Measurements from ENCODE around the gene C2orf76. TPM values are rescaled to one million over a fixed set of nuclear protein-coding genes. Genes with fewer than 3 reads are reported as not detected.

The C2orf76 gene
- total and polyA plus RNA-seq, 2 experiments from 2014 or later = 5.8 to 21.6 TPM

DNA sequence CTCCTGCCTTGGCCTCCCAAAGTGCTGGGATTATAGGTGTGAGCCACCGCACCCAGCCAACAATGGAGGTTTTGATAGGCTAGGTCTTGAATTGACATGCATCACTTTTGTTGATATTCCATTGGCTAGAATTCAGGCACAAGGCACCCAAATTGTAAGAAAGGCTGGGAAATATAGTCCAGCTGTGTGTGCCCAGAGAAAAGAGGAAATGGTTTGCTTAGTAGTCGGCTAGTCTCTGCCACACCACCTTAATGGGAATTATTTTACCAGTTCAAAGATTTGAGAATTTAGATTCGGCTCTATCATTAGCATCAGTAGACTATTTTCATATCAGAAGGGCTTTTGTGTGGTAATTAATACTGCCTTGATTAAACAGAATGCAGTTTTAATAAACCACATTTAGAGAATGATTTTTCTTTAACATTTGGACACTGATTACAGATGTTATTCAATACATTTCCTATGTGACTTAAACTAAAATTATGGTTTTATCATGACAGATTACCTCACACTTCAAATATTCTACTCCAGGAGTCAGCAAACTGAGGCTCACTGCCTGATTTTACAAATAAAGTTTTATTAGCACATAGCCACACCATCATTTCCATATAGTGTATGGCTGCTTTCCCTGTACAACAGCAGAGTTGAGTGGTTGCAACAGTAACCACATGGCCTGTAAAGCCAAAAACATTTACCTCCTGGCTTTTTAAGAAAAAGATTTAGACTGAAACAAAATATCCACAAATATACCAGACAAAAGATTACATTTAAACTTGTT, 27.5 kb upstream of the C2orf76 start:
- Mint-ChIP-seq H3K4me1 (peaks cover 18% of the 10 kb centered on the region), H3K9me3 (no peaks in the 10 kb centered on the region), H3K4me3 (no peak overlapping the region), H3K36me3 (ENCODE audit: low read depth) (no peaks in the 10 kb centered on the region; the same call in 2 of the 3 replicates), H3K27me3 (ENCODE audit: insufficient read depth, low read depth, poor library complexity) (peaks cover 10% of the 10 kb centered on the region), H3K27ac (no peak overlapping the region)
- Histone ChIP-seq H2AFZ (no peak overlapping the region), H4K20me1 (replicated peaks; ENCODE audit: insufficient read depth) (no peaks in the 10 kb centered on the region), H3K4me2 (no peak overlapping the region), H3K79me2 (replicated peaks; ENCODE audit: insufficient read depth) (no peaks in the 10 kb centered on the region), H3K4me1 (ENCODE audit: insufficient read depth) (0 out of 2 replicates have a peak, but pooled peaks cover 9% of the 10 kb centered on the region), H3K4me3 (no peak overlapping the region), H3K9me2 (ENCODE audit: insufficient read depth) (no peaks in the 10 kb centered on the region), H3K36me3 (ENCODE audit: insufficient read depth) (no peaks in the 10 kb centered on the region), H3K27ac (ENCODE audit: low read depth) (no peak overlapping the region), H3F3A (replicated peaks; ENCODE audit: low read depth) (no peaks in the 10 kb centered on the region), H3K27me3 (ENCODE audit: insufficient read depth) (no peaks in the 10 kb centered on the region)
- DNase-seq (ENCODE audit: low spot score) (no peak), ATAC-seq (no peak)
- TF ChIP-seq ZNF114 (CRISPR knock-in tag; IDR thresholded peaks at IDR 0.05) = no peak
- TF ChIP-seq, protein P1, sequence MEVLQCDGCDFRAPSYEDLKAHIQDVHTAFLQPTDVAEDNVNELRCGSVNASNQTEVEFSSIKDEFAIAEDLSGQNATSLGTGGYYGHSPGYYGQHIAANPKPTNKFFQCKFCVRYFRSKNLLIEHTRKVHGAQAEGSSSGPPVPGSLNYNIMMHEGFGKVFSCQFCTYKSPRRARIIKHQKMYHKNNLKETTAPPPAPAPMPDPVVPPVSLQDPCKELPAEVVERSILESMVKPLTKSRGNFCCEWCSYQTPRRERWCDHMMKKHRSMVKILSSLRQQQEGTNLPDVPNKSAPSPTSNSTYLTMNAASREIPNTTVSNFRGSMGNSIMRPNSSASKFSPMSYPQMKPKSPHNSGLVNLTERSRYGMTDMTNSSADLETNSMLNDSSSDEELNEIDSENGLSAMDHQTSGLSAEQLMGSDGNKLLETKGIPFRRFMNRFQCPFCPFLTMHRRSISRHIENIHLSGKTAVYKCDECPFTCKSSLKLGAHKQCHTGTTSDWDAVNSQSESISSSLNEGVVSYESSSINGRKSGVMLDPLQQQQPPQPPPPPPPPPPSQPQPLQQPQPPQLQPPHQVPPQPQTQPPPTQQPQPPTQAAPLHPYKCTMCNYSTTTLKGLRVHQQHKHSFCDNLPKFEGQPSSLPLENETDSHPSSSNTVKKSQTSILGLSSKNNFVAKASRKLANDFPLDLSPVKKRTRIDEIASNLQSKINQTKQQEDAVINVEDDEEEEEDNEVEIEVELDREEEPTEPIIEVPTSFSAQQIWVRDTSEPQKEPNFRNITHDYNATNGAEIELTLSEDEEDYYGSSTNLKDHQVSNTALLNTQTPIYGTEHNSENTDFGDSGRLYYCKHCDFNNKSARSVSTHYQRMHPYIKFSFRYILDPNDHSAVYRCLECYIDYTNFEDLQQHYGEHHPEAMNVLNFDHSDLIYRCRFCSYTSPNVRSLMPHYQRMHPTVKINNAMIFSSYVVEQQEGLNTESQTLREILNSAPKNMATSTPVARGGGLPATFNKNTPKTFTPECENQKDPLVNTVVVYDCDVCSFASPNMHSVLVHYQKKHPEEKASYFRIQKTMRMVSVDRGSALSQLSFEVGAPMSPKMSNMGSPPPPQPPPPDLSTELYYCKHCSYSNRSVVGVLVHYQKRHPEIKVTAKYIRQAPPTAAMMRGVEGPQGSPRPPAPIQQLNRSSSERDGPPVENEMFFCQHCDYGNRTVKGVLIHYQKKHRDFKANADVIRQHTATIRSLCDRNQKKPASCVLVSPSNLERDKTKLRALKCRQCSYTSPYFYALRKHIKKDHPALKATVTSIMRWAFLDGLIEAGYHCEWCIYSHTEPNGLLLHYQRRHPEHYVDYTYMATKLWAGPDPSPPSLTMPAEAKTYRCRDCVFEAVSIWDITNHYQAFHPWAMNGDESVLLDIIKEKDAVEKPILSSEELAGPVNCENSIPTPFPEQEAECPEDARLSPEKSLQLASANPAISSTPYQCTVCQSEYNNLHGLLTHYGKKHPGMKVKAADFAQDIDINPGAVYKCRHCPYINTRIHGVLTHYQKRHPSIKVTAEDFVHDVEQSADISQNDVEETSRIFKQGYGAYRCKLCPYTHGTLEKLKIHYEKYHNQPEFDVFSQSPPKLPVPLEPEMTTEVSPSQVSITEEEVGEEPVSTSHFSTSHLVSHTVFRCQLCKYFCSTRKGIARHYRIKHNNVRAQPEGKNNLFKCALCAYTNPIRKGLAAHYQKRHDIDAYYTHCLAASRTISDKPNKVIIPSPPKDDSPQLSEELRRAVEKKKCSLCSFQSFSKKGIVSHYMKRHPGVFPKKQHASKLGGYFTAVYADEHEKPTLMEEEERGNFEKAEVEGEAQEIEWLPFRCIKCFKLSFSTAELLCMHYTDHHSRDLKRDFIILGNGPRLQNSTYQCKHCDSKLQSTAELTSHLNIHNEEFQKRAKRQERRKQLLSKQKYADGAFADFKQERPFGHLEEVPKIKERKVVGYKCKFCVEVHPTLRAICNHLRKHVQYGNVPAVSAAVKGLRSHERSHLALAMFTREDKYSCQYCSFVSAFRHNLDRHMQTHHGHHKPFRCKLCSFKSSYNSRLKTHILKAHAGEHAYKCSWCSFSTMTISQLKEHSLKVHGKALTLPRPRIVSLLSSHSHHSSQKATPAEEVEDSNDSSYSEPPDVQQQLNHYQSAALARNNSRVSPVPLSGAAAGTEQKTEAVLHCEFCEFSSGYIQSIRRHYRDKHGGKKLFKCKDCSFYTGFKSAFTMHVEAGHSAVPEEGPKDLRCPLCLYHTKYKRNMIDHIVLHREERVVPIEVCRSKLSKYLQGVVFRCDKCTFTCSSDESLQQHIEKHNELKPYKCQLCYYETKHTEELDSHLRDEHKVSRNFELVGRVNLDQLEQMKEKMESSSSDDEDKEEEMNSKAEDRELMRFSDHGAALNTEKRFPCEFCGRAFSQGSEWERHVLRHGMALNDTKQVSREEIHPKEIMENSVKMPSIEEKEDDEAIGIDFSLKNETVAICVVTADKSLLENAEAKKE (CRISPR knock-in tag; IDR thresholded peaks at IDR 0.05) = no peak
- TF ChIP-seq EZH2 (IDR thresholded peaks at IDR 0.05; ENCODE audit: low read depth, unreplicated experiment) = no peak
- TF ChIP-seq, protein P2, sequence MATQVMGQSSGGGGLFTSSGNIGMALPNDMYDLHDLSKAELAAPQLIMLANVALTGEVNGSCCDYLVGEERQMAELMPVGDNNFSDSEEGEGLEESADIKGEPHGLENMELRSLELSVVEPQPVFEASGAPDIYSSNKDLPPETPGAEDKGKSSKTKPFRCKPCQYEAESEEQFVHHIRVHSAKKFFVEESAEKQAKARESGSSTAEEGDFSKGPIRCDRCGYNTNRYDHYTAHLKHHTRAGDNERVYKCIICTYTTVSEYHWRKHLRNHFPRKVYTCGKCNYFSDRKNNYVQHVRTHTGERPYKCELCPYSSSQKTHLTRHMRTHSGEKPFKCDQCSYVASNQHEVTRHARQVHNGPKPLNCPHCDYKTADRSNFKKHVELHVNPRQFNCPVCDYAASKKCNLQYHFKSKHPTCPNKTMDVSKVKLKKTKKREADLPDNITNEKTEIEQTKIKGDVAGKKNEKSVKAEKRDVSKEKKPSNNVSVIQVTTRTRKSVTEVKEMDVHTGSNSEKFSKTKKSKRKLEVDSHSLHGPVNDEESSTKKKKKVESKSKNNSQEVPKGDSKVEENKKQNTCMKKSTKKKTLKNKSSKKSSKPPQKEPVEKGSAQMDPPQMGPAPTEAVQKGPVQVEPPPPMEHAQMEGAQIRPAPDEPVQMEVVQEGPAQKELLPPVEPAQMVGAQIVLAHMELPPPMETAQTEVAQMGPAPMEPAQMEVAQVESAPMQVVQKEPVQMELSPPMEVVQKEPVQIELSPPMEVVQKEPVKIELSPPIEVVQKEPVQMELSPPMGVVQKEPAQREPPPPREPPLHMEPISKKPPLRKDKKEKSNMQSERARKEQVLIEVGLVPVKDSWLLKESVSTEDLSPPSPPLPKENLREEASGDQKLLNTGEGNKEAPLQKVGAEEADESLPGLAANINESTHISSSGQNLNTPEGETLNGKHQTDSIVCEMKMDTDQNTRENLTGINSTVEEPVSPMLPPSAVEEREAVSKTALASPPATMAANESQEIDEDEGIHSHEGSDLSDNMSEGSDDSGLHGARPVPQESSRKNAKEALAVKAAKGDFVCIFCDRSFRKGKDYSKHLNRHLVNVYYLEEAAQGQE (IDR thresholded peaks at IDR 0.05; ENCODE audit: unreplicated experiment) = no peak
- no peak for TF ChIP-seq EZH2phosphoT487 (IDR thresholded peaks at IDR 0.05; ENCODE audit: unreplicated experiment)
- TF ChIP-seq POLR2AphosphoS5 (IDR thresholded peaks at IDR 0.05; ENCODE audit: low read depth) = no peak
- TF ChIP-seq, protein P3, sequence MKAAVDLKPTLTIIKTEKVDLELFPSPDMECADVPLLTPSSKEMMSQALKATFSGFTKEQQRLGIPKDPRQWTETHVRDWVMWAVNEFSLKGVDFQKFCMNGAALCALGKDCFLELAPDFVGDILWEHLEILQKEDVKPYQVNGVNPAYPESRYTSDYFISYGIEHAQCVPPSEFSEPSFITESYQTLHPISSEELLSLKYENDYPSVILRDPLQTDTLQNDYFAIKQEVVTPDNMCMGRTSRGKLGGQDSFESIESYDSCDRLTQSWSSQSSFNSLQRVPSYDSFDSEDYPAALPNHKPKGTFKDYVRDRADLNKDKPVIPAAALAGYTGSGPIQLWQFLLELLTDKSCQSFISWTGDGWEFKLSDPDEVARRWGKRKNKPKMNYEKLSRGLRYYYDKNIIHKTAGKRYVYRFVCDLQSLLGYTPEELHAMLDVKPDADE (IDR thresholded peaks at IDR 0.05) = no peak
- no peak for TF ChIP-seq JUNB (IDR thresholded peaks at IDR 0.05; ENCODE audit: unreplicated experiment)
- no peak for TF ChIP-seq CREB1 (CRISPR knock-in tag; IDR thresholded peaks at IDR 0.05; ENCODE audit: low read depth)
- TF ChIP-seq, protein P4, sequence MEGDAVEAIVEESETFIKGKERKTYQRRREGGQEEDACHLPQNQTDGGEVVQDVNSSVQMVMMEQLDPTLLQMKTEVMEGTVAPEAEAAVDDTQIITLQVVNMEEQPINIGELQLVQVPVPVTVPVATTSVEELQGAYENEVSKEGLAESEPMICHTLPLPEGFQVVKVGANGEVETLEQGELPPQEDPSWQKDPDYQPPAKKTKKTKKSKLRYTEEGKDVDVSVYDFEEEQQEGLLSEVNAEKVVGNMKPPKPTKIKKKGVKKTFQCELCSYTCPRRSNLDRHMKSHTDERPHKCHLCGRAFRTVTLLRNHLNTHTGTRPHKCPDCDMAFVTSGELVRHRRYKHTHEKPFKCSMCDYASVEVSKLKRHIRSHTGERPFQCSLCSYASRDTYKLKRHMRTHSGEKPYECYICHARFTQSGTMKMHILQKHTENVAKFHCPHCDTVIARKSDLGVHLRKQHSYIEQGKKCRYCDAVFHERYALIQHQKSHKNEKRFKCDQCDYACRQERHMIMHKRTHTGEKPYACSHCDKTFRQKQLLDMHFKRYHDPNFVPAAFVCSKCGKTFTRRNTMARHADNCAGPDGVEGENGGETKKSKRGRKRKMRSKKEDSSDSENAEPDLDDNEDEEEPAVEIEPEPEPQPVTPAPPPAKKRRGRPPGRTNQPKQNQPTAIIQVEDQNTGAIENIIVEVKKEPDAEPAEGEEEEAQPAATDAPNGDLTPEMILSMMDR (conservative IDR thresholded peaks at IDR 0.05; ENCODE audit: low read depth in 2 of 2) = no peak
- TF ChIP-seq NANOG (IDR thresholded peaks at IDR 0.05; ENCODE audit: borderline replicate concordance) = no peak
- TF ChIP-seq STAT1 (IDR thresholded peaks at IDR 0.05; ENCODE audit: unreplicated experiment) = no peak
- no peak for TF ChIP-seq ZNF331 (CRISPR knock-in tag; IDR thresholded peaks at IDR 0.05; ENCODE audit: low read depth)

All from GM23338 (cell line).